ENCODE measurements around the gene KCNG4. TPM values are rescaled to one million over a fixed set of nuclear protein-coding genes. Genes with fewer than 3 reads are reported as not detected.

KCNG4 gene
- polyA plus RNA-seq, 5 donors = 0.05 to 0.10 (median 0.06) TPM

GRCh38 chr16:84183911-84184591 lies 55.8 kb downstream of the KCNG4 start:
- DNase-seq = no peak

- no peak for DNase-seq
These were observed 56.3 kb downstream of the KCNG4 start for GRCh38 chr16:84183572-84183875.

- no peak for DNase-seq
These were observed 56.9 kb downstream of the KCNG4 start for GRCh38 chr16:84182680-84183571.

- no peak for DNase-seq
These were observed 57.7 kb downstream of the KCNG4 start for GRCh38 chr16:84182104-84182503.

- no peak for DNase-seq
These were observed 58.5 kb downstream of the KCNG4 start for GRCh38 chr16:84181144-84181915.

GRCh38 chr16:84180519-84181140 lies 59.2 kb downstream of the KCNG4 start:
- DNase-seq = no peak

- no peak for DNase-seq
These were observed 60.0 kb downstream of the KCNG4 start for GRCh38 chr16:84179612-84180320.

GRCh38 chr16:84178892-84179611 lies 60.8 kb downstream of the KCNG4 start:
- no peak for DNase-seq

- no peak for DNase-seq
These were observed 61.6 kb downstream of the KCNG4 start for GRCh38 chr16:84178146-84178765.

GRCh38 chr16:84177741-84178073 lies 62.1 kb downstream of the KCNG4 start:
- DNase-seq = no peak

- DNase-seq = no peak
These were observed 63.4 kb downstream of the KCNG4 start for GRCh38 chr16:84176192-84177053.

- DNase-seq = no peak
These were observed 64.3 kb downstream of the KCNG4 start for GRCh38 chr16:84175350-84176081.

GRCh38 chr16:84174396-84174795 lies 65.4 kb downstream of the KCNG4 start:
- no peak for DNase-seq

GRCh38 chr16:84169765-84170310 lies 70.0 kb downstream of the KCNG4 start:
- DNase-seq = no peak
